Fibroblast of lung (primary cell): ENCODE measurements around the gene APP. TPM values are rescaled to one million over a fixed set of nuclear protein-coding genes. Genes with fewer than 3 reads are reported as not detected.

Source experiments
- DNase-seq, 2 donors: peaks; one replicate each; pipeline versions ENCODE4 v3.0.0 to v3.0.0-alpha.2; 2010; ENCODE audit warnings: low read depth in 2 of 2
- H2AFZ ChIP-seq: 2 replicates; pipeline ENCODE4 v1.5.1; 2012; ENCODE audit warnings: low read length, control low read depth, inconsistent platforms
- H3K27ac ChIP-seq: 2 replicates; pipeline ENCODE4 v1.5.1; 2011; ENCODE audit warnings: low read length, control low read depth; ENCODE audit not compliant: insufficient read depth
- H3K27me3 ChIP-seq: 2 replicates; pipeline ENCODE4 v1.5.1; 2011; ENCODE audit warnings: mild to moderate bottlenecking, low read length; ENCODE audit not compliant: control insufficient read depth, insufficient read depth
- H3K36me3 ChIP-seq: 2 replicates; pipeline ENCODE4 v1.5.1; 2011; ENCODE audit warnings: low read length; ENCODE audit not compliant: control insufficient read depth, insufficient read depth
- H3K4me1 ChIP-seq: 2 replicates; pipeline ENCODE4 v1.5.1; 2011; ENCODE audit warnings: low read length; ENCODE audit not compliant: control insufficient read depth, insufficient read depth; ENCODE audit errors: extremely low read depth
- H3K4me2 ChIP-seq: 2 replicates; pipeline ENCODE4 v1.5.1; 2011; ENCODE audit warnings: low read length, control low read depth; ENCODE audit not compliant: insufficient read depth; ENCODE audit errors: extremely low read depth
- H3K4me3 ChIP-seq, 4 experiments: fragments of 200-600 bp in 1 of 4; sonication (generic) in 1 of 4; replicated peaks in 1 of 4; 2 replicates each; pipeline ENCODE4 v1.5.1; 2011 to 2016; ENCODE audit warnings: low read length in 4 of 4, low read depth in 3 of 4, mild to moderate bottlenecking in 3 of 4, control low read depth in 2 of 4, inconsistent platforms in 1 of 4, mixed read lengths in 1 of 4; ENCODE audit not compliant: insufficient read depth in 1 of 4; ENCODE audit errors: control extremely low read depth in 1 of 4
- H3K79me2 ChIP-seq: 2 replicates; pipeline ENCODE4 v1.5.1; 2012; ENCODE audit warnings: mild to moderate bottlenecking, low read length, inconsistent platforms; ENCODE audit not compliant: control insufficient read depth, insufficient read depth
- H3K9ac ChIP-seq: 2 replicates; pipeline ENCODE4 v1.5.1; 2011; ENCODE audit warnings: mild to moderate bottlenecking, low read length, control low read depth; ENCODE audit not compliant: insufficient read depth
- H3K9me3 ChIP-seq: 2 replicates; pipeline ENCODE4 v1.5.1; 2012; ENCODE audit warnings: low read depth, low read length; ENCODE audit not compliant: control insufficient read depth, insufficient read depth
- H4K20me1 ChIP-seq: 2 replicates; pipeline ENCODE4 v1.5.1; 2011; ENCODE audit warnings: low read length; ENCODE audit not compliant: control insufficient read depth, insufficient read depth; ENCODE audit errors: extremely low read depth
- EZH2 ChIP-seq: IDR thresholded peaks from 2 replicates; pipeline ENCODE4 v1.5.1; 2012; ENCODE audit warnings: low read length, control low read depth, mild to moderate bottlenecking; ENCODE audit errors: missing control alignments
- polyA plus RNA-seq, 2 donors: library from polyadenylated mRNA; depleted of rRNA in 1 of 2; stranded (reverse) in 1 of 2; unstranded in 1 of 2; fragments of >200 nt; gene quantifications; 2 replicates each; pipeline ENCODE4 v1.2.1, GENCODE V29; 2011 to 2012; ENCODE audit warnings: missing spikeins in 1 of 2
- total RNA-seq: library from RNA; depleted of rRNA; stranded (reverse); fragments of >200 nt; gene quantifications from 2 replicates; pipeline ENCODE4 v1.2.1, GENCODE V29; 2014
- TF ChIP-seq, protein P1 (sequence below), 2 donors: IDR thresholded peaks in 1 of 2; conservative IDR thresholded peaks in 1 of 2; 1 replicate in 1 of 2; 2 replicates in 1 of 2; pipeline ENCODE4 v1.5.1; 2011 to 2012; ENCODE audit warnings: low read length in 2 of 2, control low read depth in 1 of 2, inconsistent platforms in 1 of 2, low read depth in 1 of 2, mild to moderate bottlenecking in 1 of 2

APP gene
- total and polyA plus RNA-seq, 2 donors (not counting 1 experiment from before 2014, with no cell fraction given): 633 to 1,088 TPM

DNA sequence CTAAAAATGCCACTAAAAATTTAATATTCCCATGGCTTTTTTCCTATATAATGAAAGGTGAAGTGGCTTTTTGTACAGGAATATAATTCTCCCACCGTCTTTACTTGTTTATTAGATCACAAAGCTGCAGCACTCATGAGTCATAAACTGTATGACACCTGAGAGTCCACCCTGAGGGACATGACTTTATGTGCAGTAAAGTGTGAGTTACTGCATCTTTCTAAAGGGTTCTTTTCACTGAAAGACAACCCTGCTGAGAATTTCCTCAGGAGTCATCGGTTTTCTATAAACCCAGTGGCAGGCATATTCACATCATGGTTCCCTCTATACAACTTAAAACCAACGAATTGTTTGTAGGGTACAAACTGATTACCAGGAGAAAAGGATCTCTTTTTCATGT lies 77.4 kb downstream of the APP start:
- H3K27ac ChIP-seq: no peak overlapping the region

DNA sequence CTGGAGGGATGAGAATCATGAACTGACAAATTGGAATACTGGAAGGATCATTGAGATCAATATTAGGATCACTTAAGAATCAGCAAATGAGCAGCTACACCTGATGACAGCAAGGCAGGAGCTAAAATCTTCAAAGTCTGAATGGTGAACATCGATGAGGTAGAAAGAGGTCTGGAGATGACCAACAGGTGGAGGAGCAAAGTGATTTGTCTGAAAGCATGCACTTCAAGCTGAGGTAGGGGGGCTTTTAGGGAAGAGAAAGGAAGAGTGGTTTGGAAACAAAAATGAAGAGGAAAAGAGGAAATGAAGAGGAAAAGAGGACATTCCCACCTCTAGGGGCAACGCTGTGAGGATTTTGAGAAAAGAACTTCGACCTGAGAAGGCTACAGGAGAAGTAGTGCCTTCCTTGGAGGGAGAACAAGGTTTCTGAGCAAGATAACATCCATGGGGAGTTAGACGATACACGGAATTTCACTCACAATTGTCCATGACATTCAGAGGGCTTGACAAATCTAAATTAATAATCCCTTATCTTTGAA lies 79.0 kb downstream of the APP start:
- H3K4me1 ChIP-seq: no peaks in the 10 kb centered on the region
- H3K4me2 ChIP-seq: no peak overlapping the region
- no peak for DNase-seq
- H2AFZ ChIP-seq: no peak overlapping the region
- TF ChIP-seq EZH2: no peak
- TF ChIP-seq, protein P1, sequence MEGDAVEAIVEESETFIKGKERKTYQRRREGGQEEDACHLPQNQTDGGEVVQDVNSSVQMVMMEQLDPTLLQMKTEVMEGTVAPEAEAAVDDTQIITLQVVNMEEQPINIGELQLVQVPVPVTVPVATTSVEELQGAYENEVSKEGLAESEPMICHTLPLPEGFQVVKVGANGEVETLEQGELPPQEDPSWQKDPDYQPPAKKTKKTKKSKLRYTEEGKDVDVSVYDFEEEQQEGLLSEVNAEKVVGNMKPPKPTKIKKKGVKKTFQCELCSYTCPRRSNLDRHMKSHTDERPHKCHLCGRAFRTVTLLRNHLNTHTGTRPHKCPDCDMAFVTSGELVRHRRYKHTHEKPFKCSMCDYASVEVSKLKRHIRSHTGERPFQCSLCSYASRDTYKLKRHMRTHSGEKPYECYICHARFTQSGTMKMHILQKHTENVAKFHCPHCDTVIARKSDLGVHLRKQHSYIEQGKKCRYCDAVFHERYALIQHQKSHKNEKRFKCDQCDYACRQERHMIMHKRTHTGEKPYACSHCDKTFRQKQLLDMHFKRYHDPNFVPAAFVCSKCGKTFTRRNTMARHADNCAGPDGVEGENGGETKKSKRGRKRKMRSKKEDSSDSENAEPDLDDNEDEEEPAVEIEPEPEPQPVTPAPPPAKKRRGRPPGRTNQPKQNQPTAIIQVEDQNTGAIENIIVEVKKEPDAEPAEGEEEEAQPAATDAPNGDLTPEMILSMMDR (conservative IDR thresholded peaks at IDR 0.05 in 1 of 2, IDR thresholded peaks at IDR 0.05 in 1 of 2; ENCODE audit: low read depth in 1 of 2, low read length in 2 of 2): peak in 1 of 2 donors; percentile 32
- no peaks in the 10 kb centered on the region for H3K27me3 ChIP-seq
- H3K27ac ChIP-seq: no peak overlapping the region
- no peak overlapping the region for H3K4me3 ChIP-seq
- H3K9ac ChIP-seq: no peak overlapping the region
- no peaks in the 10 kb centered on the region for H3K9me3 ChIP-seq
- peaks cover 27% of the 10 kb centered on the region for H3K79me2 ChIP-seq
- no peaks in the 10 kb centered on the region for H3K36me3 ChIP-seq
- H4K20me1 ChIP-seq: peaks cover under 1% of the 10 kb centered on the region

More for the DNA sequence above, 77.4 kb downstream of the APP start:
- Histone ChIP-seq H3K79me2 (peaks cover 24% of the 10 kb centered on the region), H3K4me1 (no peaks in the 10 kb centered on the region), H3K4me3 (no peak overlapping the region), H3K36me3 (no peaks in the 10 kb centered on the region), H3K27me3 (no peaks in the 10 kb centered on the region), H2AFZ (no peak overlapping the region), H3K4me2 (no peak overlapping the region), H4K20me1 (no peaks in the 10 kb centered on the region), H3K9ac (no peak overlapping the region), H3K9me3 (no peaks in the 10 kb centered on the region)
- TF ChIP-seq EZH2: no peak
- TF ChIP-seq, protein P1 (conservative IDR thresholded peaks at IDR 0.05 in 1 of 2, IDR thresholded peaks at IDR 0.05 in 1 of 2; ENCODE audit: low read depth in 1 of 2, low read length in 2 of 2): no peak
- peak; percentile 34 to 41 for DNase-seq

DNA sequence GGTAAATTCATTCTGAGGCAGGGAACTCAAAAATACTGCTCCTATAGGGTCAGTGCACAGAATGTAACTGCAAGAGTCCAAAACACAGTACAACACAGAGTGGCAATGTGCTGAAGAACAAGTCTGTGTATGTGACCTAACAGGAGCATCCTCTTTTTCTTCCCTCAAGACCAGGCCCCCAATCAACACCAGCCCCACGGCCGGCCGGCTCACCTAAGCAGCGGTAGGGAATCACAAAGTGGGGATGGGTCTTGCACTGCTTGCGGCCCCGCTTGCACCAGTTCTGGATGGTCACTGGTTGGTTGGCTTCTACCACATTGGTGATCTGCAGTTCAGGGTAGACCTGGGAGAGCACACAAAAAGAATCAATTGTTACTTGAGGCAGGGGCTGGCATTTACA lies 80.8 kb downstream of the APP start:
- no peaks in the 10 kb centered on the region for H3K4me1 ChIP-seq
- no peak overlapping the region for H3K4me2 ChIP-seq
- H4K20me1 ChIP-seq: peaks cover 1% of the 10 kb centered on the region
- H3K36me3 ChIP-seq: no peaks in the 10 kb centered on the region
- no peak overlapping the region for H2AFZ ChIP-seq
- no peak overlapping the region for H3K27ac ChIP-seq
- H3K9ac ChIP-seq: no peak overlapping the region
- no peaks in the 10 kb centered on the region for H3K9me3 ChIP-seq
- peaks cover 25% of the 10 kb centered on the region for H3K79me2 ChIP-seq
- H3K4me3 ChIP-seq: no peak overlapping the region
- no peak for TF ChIP-seq EZH2
- TF ChIP-seq, protein P1 (conservative IDR thresholded peaks at IDR 0.05 in 1 of 2, IDR thresholded peaks at IDR 0.05 in 1 of 2; ENCODE audit: low read depth in 1 of 2, low read length in 2 of 2): no peak
- no peaks in the 10 kb centered on the region for H3K27me3 ChIP-seq
- DNase-seq: no peak
